OCI-LY1 (cell line): ENCODE data around the gene PPP1R2.

Experiments used
- H2AFZ ChIP-seq: fragments of 200-600 bp; sonication (generic), shearing (Covaris generic); 2 replicates; pipeline ENCODE4 v1.6.0; 2014; ENCODE audit warnings: antibody characterized with exemption, mild to moderate bottlenecking, low read length
- H3F3A ChIP-seq: fragments of 200-600 bp; sonication (generic), shearing (Covaris generic); 2 replicates; pipeline ENCODE4 v1.6.0; 2014; ENCODE audit warnings: mild to moderate bottlenecking, antibody characterized with exemption, low read length, moderate library complexity; ENCODE audit not compliant: insufficient read depth
- H3K27ac ChIP-seq: fragments of 200-600 bp; sonication (generic); 2 replicates; pipeline ENCODE4 v1.5.1; 2014; ENCODE audit warnings: low read length, mixed run types, mild to moderate bottlenecking, low read depth; ENCODE audit not compliant: poor library complexity, severe bottlenecking
- H3K27me3 ChIP-seq: fragments of 200-600 bp; sonication (generic); 2 replicates; pipeline ENCODE4 v1.6.0; 2014; ENCODE audit warnings: antibody characterized with exemption, mild to moderate bottlenecking, low read length, moderate library complexity; ENCODE audit not compliant: insufficient read depth
- H3K36me3 ChIP-seq: fragments of 200-600 bp; sonication (generic); 2 replicates; pipeline ENCODE4 v1.6.1; 2014; ENCODE audit warnings: mild to moderate bottlenecking, antibody characterized with exemption, low read length, moderate library complexity, mixed read lengths; ENCODE audit not compliant: insufficient read depth
- H3K4me1 ChIP-seq: fragments of 200-600 bp; sonication (generic); 2 replicates; pipeline ENCODE4 v1.5.1; 2014; ENCODE audit warnings: mild to moderate bottlenecking, low read length, moderate library complexity; ENCODE audit not compliant: insufficient read depth, severe bottlenecking
- H3K4me2 ChIP-seq: fragments of 200-600 bp; sonication (generic), shearing (Covaris generic); 2 replicates; pipeline ENCODE4 v1.6.1; 2014; ENCODE audit warnings: low read length
- H3K4me3 ChIP-seq: fragments of 200-600 bp; sonication (generic); 2 replicates; pipeline ENCODE4 v1.5.1; 2014; ENCODE audit warnings: low read length, low read depth, mild to moderate bottlenecking, mixed read lengths; ENCODE audit not compliant: poor library complexity, severe bottlenecking
- H3K79me2 ChIP-seq: fragments of 200-600 bp; shearing (Covaris generic); 2 replicates; pipeline ENCODE4 v1.6.1; 2016; ENCODE audit warnings: mixed run types, low read length, mixed read lengths; ENCODE audit not compliant: insufficient read depth
- H3K9ac ChIP-seq: fragments of 200-600 bp; sonication (generic), shearing (Covaris generic); 2 replicates; pipeline ENCODE4 v1.6.1; 2014; ENCODE audit warnings: mild to moderate bottlenecking, low read length, mixed read lengths
- H3K9me2 ChIP-seq: fragments of 200-600 bp; sonication (generic), shearing (Covaris generic); 2 replicates; pipeline ENCODE4 v1.6.1; 2014; ENCODE audit warnings: low read depth, mild to moderate bottlenecking, low read length, mixed read lengths
- H3K9me3 ChIP-seq: fragments of 200-600 bp; shearing (Covaris generic); 2 replicates; pipeline ENCODE4 v1.6.1; 2014; ENCODE audit warnings: low read length, mixed read lengths
- H4K20me1 ChIP-seq: fragments of 200-600 bp; sonication (generic), shearing (Covaris generic); 2 replicates; pipeline ENCODE4 v1.6.0; 2016; ENCODE audit warnings: mild to moderate bottlenecking, low read length; ENCODE audit not compliant: insufficient read depth
- CTCF ChIP-seq: fragments of 200-600 bp; sonication (generic), shearing (Covaris generic); IDR thresholded peaks from 2 replicates; pipeline ENCODE4 v1.5.1; 2017; ENCODE audit warnings: mild to moderate bottlenecking, antibody characterized with exemption, low read length, moderate library complexity, mixed read lengths
- EZH2 ChIP-seq: fragments of 200-600 bp; sonication (generic), shearing (Covaris generic); IDR thresholded peaks from 2 replicates; pipeline ENCODE4 v1.8.0; 2017; ENCODE audit warnings: borderline replicate concordance, mixed run types, mild to moderate bottlenecking, antibody characterized with exemption, low read length, moderate library complexity, mixed read lengths

Gene PPP1R2

GRCh38 chr3:195570912-195571311 lies 27.8 kb upstream of the PPP1R2 start:
- Histone ChIP-seq H2AFZ (no peak overlapping the region), H3K4me1 (no peaks in the 10 kb centered on the region), H3K27ac (no peak overlapping the region), H3K4me3 (no peak overlapping the region), H3K9me2 (no peaks in the 10 kb centered on the region), H3K79me2 (no peaks in the 10 kb centered on the region), H3K4me2 (no peak overlapping the region), H3F3A (no peaks in the 10 kb centered on the region), H3K9me3 (no peaks in the 10 kb centered on the region), H3K9ac (no peak overlapping the region), H3K36me3 (no peaks in the 10 kb centered on the region), H4K20me1 (no peaks in the 10 kb centered on the region), H3K27me3 (no peaks in the 10 kb centered on the region)
- no peak for TF ChIP-seq CTCF
- no peak for TF ChIP-seq EZH2

GRCh38 chr3:195570344-195570743 lies 27.2 kb upstream of the PPP1R2 start:
- no peaks in the 10 kb centered on the region for H3K4me1 ChIP-seq
- no peak overlapping the region for H3K4me2 ChIP-seq
- H3K9me3 ChIP-seq: no peaks in the 10 kb centered on the region
- H3K4me3 ChIP-seq: no peak overlapping the region
- H3K27ac ChIP-seq: no peak overlapping the region
- no peaks in the 10 kb centered on the region for H3K79me2 ChIP-seq
- H3K27me3 ChIP-seq: peaks cover 4% of the 10 kb centered on the region; the same call in 1 of the 2 replicates
- no peak overlapping the region for H2AFZ ChIP-seq
- no peaks in the 10 kb centered on the region for H3K36me3 ChIP-seq
- H3K9ac ChIP-seq: no peak overlapping the region
- H3K9me2 ChIP-seq: no peaks in the 10 kb centered on the region
- H3F3A ChIP-seq: no peaks in the 10 kb centered on the region
- H4K20me1 ChIP-seq: no peaks in the 10 kb centered on the region
- TF ChIP-seq EZH2 (no peak), CTCF (no peak)

- Histone ChIP-seq H3K9ac (no peak overlapping the region), H3K27me3 (peaks cover 4% of the 10 kb centered on the region; the same call in 1 of the 2 replicates), H3K4me3 (no peak overlapping the region), H3K36me3 (no peaks in the 10 kb centered on the region), H3K9me3 (no peaks in the 10 kb centered on the region), H3K27ac (no peak overlapping the region), H3K79me2 (no peaks in the 10 kb centered on the region), H4K20me1 (no peaks in the 10 kb centered on the region), H3K4me2 (no peak overlapping the region), H2AFZ (no peak overlapping the region), H3K9me2 (no peaks in the 10 kb centered on the region), H3K4me1 (no peaks in the 10 kb centered on the region), H3F3A (no peaks in the 10 kb centered on the region)
- TF ChIP-seq EZH2 (no peak), CTCF (no peak)
These were observed 25.5 kb upstream of the PPP1R2 start for GRCh38 chr3:195568630-195569029.
